HG03135 (cell line): ENCODE results near the gene HOXA13.

Experiments used
- ATAC-seq: cut with Tn5 transposase; IDR thresholded peaks from one replicate; pipeline ENCODE4 v1.9.1; 2021; ENCODE audit warnings: mild to moderate bottlenecking, moderate library complexity; ENCODE audit not compliant: unreplicated experiment

HOXA13 gene

GRCh38 chr7:27199849-27200760, at the start of gene HOXA13:
TSS of gene HOXA13 (minus strand) at chr7:27200091. CDS start at chr7:27200077, 14 bp downstream.
- ATAC-seq = no peak

DNA sequence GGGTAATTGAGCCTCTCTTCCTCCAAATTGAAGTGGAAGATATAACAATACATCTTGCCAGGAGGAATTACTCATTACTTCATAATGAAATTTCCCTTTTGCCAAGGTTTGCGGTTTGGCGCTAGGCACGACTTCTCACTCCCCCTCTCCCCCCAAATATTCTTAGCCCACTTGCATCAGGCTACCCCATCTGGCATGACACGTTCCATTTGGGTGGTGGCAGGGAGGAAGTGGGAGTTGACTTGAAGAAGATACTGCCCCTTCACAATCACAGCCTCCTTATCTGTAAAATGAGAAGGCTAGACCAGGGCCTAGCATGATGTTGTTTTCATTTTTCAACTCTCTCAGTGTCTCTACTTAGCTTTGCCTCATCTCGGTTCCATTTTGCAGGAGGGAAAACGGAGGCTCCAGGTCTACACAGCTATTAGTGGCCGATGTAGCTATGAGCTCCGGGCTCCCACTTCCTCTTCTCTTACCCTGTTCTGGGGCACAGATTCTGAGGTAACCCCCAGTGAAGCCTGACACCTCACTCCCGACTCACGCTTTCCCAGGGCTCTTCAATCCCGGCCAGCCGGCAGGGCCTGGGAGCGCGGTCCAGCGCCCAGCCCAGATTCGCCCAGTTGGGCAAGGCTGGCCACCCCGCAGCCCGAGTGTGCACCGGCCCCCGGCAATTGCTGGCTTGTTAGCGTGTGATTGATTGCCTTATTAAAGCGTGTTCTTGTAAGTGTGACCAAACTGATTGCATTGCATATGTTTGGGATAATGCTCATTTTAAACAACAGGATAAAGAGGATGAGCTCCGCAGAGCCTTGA, 49.2 kb upstream of the HOXA13 start:
- ATAC-seq = no peak

DNA sequence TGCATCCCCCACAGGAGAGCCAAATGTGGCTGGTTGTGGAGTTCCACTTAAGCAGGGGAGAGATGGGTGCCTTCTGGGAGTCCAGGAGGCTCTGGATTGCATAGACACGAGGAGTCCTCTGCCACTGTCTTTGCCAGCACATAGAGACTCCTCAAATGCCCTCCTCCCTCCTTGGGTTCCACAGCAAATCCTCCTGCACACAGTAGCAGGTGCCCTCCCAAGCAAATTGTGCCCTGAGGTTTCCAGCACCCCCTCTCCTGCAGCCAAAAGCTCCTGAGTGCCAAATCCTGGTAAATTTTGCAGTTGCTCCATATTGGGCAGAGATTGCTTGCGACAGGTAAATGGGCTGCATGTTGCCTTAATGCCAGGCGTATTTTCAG, 48.5 kb upstream of the HOXA13 start:
- ATAC-seq = no peak

- ATAC-seq = no peak
These were observed 47.8 kb upstream of the HOXA13 start for GRCh38 chr7:27247452-27248426.

DNA sequence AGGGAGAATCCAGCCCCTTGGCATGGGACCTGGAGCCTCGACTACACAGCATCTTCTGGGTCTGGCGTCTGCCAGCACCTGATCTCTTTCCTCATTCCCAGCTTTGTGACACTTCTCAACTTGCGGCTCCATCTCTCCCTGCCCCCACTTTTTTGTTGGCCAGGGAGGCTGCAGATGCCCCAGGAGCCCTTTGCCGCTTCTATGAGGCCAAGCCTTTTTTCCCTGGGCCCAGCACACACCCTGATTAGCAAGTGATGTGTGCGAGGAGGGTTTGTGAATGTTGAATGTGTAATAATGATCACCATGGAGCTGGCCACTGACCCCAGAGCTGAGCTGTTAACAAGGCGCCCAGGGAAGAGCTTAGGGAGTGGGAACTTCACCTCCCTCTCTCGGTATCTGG, 47.1 kb upstream of the HOXA13 start:
- ATAC-seq = no peak

DNA sequence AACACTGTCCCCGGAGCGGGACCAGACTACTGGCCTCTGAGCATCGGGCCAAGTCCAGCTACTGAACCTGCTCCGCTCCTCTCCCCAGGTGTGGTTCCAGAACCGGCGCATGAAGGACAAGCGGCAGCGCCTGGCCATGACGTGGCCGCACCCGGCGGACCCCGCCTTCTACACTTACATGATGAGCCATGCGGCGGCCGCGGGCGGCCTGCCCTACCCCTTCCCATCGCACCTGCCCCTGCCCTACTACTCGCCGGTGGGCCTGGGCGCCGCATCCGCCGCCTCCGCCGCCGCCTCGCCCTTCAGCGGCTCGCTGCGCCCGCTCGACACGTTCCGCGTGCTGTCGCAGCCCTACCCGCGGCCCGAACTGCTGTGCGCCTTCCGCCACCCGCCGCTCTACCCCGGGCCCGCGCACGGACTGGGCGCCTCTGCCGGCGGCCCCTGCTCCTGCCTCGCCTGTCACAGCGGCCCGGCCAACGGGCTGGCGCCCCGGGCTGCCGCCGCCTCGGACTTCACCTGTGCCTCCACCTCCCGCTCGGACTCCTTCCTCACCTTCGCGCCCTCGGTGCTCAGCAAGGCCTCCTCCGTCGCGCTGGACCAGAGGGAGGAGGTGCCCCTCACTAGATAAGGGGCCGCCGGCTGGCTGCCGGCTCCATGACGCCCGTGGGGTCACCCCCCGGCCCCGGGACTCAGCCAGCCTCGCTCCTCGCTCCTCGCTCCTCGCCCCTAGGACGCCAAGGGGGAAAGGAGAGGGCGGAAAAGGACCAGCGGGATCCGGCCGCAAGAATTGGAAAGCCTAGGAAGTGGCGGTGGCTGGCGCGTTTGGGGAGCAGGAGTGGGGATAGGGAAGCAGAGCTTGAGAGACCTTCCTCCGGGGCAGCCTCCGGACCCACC, 46.2 kb upstream of the HOXA13 start:
- no peak for ATAC-seq

- ATAC-seq = no peak
These were observed 45.4 kb upstream of the HOXA13 start for GRCh38 chr7:27245124-27245797.

DNA sequence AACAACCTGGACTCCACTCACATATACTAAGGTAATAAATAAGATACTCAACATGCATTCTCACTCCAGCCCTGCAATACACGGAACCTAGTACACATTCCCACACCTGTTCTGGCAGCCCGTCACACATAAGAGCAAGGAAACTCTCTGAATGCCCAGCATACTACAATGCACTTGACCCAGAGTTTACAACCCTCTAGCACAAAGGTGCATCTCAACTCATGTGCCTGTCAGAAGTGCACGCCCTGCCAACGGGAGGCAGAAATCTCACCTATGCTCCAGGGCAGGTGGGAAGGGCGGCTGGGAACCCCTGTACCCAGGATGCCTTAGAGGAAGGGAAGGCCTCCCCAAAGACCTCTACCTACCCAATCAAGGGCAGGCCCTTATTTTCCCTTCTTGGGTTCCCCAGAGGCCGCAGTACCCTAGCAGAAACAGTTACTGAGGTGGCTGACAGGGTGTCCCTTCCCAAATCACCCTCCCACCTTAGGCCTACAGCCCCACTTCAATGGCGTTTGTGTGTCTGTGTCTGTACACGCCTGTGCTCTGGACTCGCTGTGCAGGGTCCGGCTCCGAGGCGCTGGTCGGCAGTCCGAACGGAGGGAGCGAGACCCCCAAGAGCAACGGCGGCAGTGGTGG, 44.7 kb upstream of the HOXA13 start:
- ATAC-seq = no peak

- ATAC-seq = no peak
These were observed 43.7 kb upstream of the HOXA13 start for GRCh38 chr7:27243340-27244163.

- no peak for ATAC-seq
These were observed 42.9 kb upstream of the HOXA13 start, which contains the start of gene EVX1 for GRCh38 chr7:27242555-27243339. TSS of gene EVX1 (plus strand) at chr7:27242802. CDS start at chr7:27243031, 229 bp downstream.

GRCh38 chr7:27242154-27242553, 42.3 kb upstream of the HOXA13 start:
- no peak for ATAC-seq

DNA sequence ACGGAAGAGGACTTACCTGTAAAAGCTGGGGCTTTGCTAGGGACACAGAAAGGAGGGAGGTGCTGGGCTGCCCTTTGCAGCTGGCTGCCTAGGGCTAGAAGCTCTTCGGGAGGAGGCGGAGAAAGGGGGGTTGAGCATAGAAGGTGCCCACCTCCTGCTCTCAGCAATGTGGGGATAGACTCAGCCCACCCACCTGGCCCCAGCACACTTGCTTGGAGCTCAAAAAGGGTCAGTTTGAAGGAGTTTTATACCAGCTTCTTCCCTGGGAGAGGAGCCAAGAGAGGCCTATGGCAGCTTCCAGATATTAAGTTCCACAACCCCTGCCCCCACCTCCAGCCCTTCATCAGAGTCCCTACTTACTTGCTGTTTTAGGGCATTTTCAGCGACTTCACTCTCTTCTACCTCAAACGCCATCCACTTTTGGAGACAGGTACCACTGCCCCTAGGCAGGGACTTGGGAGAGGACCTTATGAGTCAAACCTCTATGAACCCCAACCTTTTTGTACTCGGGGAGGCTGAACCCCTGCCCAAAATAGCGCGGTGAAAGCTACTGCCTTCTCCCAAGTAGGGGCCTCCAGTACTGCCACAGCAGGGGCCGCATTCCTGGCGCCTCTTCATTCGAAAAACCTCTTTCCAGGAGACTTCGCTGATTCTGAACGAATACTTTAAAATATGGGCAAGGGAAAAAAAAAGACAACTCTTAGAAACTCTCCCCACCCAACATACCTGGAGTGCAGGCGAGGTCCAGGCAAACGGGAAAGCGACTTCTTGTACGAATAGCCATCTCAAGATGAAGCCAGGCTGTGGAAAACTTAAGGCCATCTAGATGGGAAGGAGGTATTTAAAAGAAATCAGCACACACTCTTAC, 41.5 kb upstream of the HOXA13 start:
- ATAC-seq = no peak

DNA sequence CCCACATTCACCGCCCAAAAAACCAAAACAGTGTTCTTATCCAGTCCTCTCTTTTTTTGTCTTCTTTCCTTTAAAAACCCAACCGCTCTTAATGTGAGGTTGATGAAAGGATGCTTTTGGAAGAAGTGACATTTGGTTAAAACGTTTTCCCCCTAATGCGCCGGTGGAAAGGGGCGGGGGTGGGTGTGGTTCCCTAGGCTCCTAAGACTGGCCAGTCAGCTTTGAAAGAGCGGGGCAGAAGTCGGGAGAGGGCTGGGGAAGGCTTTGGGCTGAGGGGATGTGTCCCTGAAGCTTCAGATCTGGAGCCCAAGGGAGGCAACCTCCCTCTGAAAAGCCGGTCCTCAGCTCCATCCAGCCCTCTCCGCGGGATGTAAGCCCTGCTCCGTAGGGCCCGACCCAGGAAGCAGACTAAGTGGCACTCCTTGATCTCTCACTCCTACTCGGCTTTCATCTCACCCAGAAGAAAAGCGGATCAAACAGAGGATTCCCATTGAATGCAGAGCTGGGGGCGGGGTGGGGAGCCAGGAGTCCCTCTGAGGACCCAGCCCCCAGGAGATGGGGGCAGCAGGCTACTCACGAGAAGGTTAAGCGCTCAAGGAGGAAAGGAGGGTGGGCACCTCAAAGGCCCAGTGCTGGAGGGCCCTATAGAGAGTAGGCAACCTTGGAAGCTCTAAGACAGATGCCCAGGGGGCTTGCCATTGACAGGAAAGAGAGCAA, 40.3 kb upstream of the HOXA13 start:
- no peak for ATAC-seq

- no peak for ATAC-seq
These were observed 39.6 kb upstream of the HOXA13 start for GRCh38 chr7:27239387-27240014.

DNA sequence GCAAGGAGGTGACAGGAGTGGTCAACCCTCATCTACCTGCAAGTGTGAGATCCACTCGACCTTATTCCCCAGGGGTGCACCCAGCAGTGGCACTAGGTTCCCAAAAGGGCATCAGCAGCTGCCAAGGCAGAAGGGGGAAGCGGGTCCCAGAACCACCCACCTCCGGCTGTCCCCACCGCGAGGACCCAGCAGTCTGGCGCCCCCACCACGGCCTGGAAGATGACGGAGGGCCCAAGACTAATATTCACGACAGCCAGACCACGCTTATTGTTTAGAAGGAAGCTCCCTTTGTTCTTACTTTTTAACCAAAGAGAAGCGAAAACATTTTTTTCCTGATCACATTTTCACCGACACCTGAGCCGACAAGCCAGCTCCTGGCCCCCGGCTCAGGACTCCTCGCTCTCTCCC, 39.1 kb upstream of the HOXA13 start:
- ATAC-seq = no peak
